Measurements from ENCODE around the gene SH2D7. TPM values are rescaled to one million over a fixed set of nuclear protein-coding genes. Genes with fewer than 3 reads are reported as not detected.
A peak's percentile ranks its signal among the peaks of the same experiment; 100 is the strongest.

The SH2D7 gene
- total RNA-seq, 1 experiment from 2014 or later = not detected

GRCh38 chr15:78075490-78076230, 16.7 kb upstream of the SH2D7 start:
- no peaks in the 10 kb centered on the region for H4K20me1 ChIP-seq (ENCODE audit: low read length)
- H3K4me3 ChIP-seq (ENCODE audit: low read length) = peak overlapping the region; percentile 78
- no peaks in the 10 kb centered on the region for H3K36me3 ChIP-seq (ENCODE audit: low read depth, low read length)
- peaks cover 16% of the 10 kb centered on the region for H3K4me1 ChIP-seq (ENCODE audit: insufficient read depth, low read length)
- intact Hi-C loops (cut with micrococcal nuclease) = loop anchor here (10.0 kb wide), 1 partner anchor 71 kb away; no protein-coding TSS in a partner anchor
- H3K4me2 ChIP-seq (ENCODE audit: low read length) = peak overlapping the region; percentile 97
- BruUV-seq (replicated peaks) = no TSS peak
- POLR2A ChIA-PET (ENCODE audit: unreplicated experiment) = no interaction called here
- H3K9me3 ChIP-seq (ENCODE audit: low read length) = no peaks in the 10 kb centered on the region
- peak overlapping the region; percentile 73 for H3K27ac ChIP-seq (ENCODE audit: low read length)
- H2AFZ ChIP-seq (ENCODE audit: low read length) = peak overlapping the region; percentile 45
- CTCF ChIA-PET = no interaction called here
- H3K27me3 ChIP-seq (ENCODE audit: low read length) = no peaks in the 10 kb centered on the region
- ATAC-seq = peak; percentile 53
- peaks cover 60% of the 10 kb centered on the region for H3K79me2 ChIP-seq (ENCODE audit: low read length)
- no peaks in the 10 kb centered on the region for H3K9me2 ChIP-seq (replicated peaks; ENCODE audit: low read length)
- TF ChIP-seq EZH2 (IDR thresholded peaks at IDR 0.05; ENCODE audit: low read length, unreplicated experiment) (no peak), EZH2phosphoT487 (IDR thresholded peaks at IDR 0.05; ENCODE audit: borderline replicate concordance, low read length) (no peak)
- TF ChIP-seq, protein P1, sequence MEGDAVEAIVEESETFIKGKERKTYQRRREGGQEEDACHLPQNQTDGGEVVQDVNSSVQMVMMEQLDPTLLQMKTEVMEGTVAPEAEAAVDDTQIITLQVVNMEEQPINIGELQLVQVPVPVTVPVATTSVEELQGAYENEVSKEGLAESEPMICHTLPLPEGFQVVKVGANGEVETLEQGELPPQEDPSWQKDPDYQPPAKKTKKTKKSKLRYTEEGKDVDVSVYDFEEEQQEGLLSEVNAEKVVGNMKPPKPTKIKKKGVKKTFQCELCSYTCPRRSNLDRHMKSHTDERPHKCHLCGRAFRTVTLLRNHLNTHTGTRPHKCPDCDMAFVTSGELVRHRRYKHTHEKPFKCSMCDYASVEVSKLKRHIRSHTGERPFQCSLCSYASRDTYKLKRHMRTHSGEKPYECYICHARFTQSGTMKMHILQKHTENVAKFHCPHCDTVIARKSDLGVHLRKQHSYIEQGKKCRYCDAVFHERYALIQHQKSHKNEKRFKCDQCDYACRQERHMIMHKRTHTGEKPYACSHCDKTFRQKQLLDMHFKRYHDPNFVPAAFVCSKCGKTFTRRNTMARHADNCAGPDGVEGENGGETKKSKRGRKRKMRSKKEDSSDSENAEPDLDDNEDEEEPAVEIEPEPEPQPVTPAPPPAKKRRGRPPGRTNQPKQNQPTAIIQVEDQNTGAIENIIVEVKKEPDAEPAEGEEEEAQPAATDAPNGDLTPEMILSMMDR (conservative IDR thresholded peaks at IDR 0.05; ENCODE audit: low read depth, low read length) = no peak
- DNase-seq = peak; percentile 75
- peak overlapping the region; percentile 62 for H3K9ac ChIP-seq (ENCODE audit: low read length)
- no peaks in the 10 kb centered on the region for H3F3A ChIP-seq (ENCODE audit: low read length, unreplicated experiment)

- Histone ChIP-seq H3K9me2 (replicated peaks; ENCODE audit: low read length) (no peaks in the 10 kb centered on the region), H3K9ac (ENCODE audit: low read length) (peak overlapping the region; percentile 62), H2AFZ (ENCODE audit: low read length) (peak overlapping the region; percentile 80), H3K9me3 (ENCODE audit: low read length) (no peaks in the 10 kb centered on the region), H3K4me2 (ENCODE audit: low read length) (peak overlapping the region; percentile 97), H3K27ac (ENCODE audit: low read length) (peak overlapping the region; percentile 73; the same call in 1 of the 2 replicates), H3K79me2 (ENCODE audit: low read length) (peaks cover 54% of the 10 kb centered on the region), H3K36me3 (ENCODE audit: low read depth, low read length) (no peaks in the 10 kb centered on the region), H3K27me3 (ENCODE audit: low read length) (no peaks in the 10 kb centered on the region), H4K20me1 (ENCODE audit: low read length) (no peaks in the 10 kb centered on the region), H3K4me1 (ENCODE audit: insufficient read depth, low read length) (peaks cover 15% of the 10 kb centered on the region), H3K4me3 (ENCODE audit: low read length) (peak overlapping the region; percentile 78), H3F3A (ENCODE audit: low read length, unreplicated experiment) (no peaks in the 10 kb centered on the region)
- DNase-seq = no peak
- POLR2A ChIA-PET (ENCODE audit: unreplicated experiment) = no interaction called here
- TSS peak; percentile 34 for BruUV-seq (replicated peaks)
- peak; percentile 1; the same call in 1 of the 2 replicates for ATAC-seq
- intact Hi-C loops (cut with micrococcal nuclease) = loop anchor here (10.0 kb wide), 1 partner anchor 72 kb away; no protein-coding TSS in a partner anchor
- CTCF ChIA-PET = no interaction called here
- TF ChIP-seq, protein P1 (conservative IDR thresholded peaks at IDR 0.05; ENCODE audit: low read depth, low read length) = no peak
- TF ChIP-seq EZH2 (IDR thresholded peaks at IDR 0.05; ENCODE audit: low read length, unreplicated experiment) (no peak), EZH2phosphoT487 (IDR thresholded peaks at IDR 0.05; ENCODE audit: borderline replicate concordance, low read length) (no peak)
Measured at GRCh38 chr15:78076231-78077052, 15.9 kb upstream of the SH2D7 start.
